Caco-2 (cell line): Measurements from ENCODE around the gene USP37. TPM values are rescaled to one million over a fixed set of nuclear protein-coding genes. Genes with fewer than 3 reads are reported as not detected.
A peak's percentile ranks its signal among the peaks of the same experiment; 100 is the strongest.

Source experiments
- BruUV-seq: library from RNA; stranded (reverse); fragments of 400-500 nt; replicated peaks from 2 replicates; lab custom pipeline; 2021; lab: Mats Ljungman, UMichigan
- CTCF ChIA-PET: fragments of 300-600 bp; sonication (Branson Sonifier 250); formaldehyde crosslinking; loops from one replicate; lab custom pipeline; 2022; ENCODE audit warnings: antibody characterized with exemption; lab: Charles Lee
- POLR2A ChIA-PET: fragments of 300-600 bp; sonication (Branson Sonifier 250); formaldehyde crosslinking; loops from one replicate; lab custom pipeline; 2022; ENCODE audit warnings: antibody characterized with exemption; lab: Charles Lee
- DNase-seq, 2 experiments: peaks; one replicate each; pipeline versions ENCODE4 v3.0.0 to v3.0.0-alpha.2; 2020 to 2022
- H3K27me3 ChIP-seq: replicated peaks from 2 replicates; pipeline ENCODE4 v1.6.0; 2011; ENCODE audit warnings: low read length; ENCODE audit not compliant: control insufficient read depth, insufficient read depth
- H3K36me3 ChIP-seq: 2 replicates; pipeline ENCODE4 v1.5.1; 2011; ENCODE audit warnings: low read length; ENCODE audit not compliant: control insufficient read depth, insufficient read depth
- H3K4me1 ChIP-seq: fragments of 250-450 bp; sonication (Bioruptor Pico); 2 replicates; pipeline ENCODE4 v1.5.1; 2020; ENCODE audit warnings: mild to moderate bottlenecking
- H3K4me3 ChIP-seq: 2 replicates; pipeline ENCODE4 v1.5.1; 2011; ENCODE audit warnings: low read depth, mild to moderate bottlenecking, control low read depth, low read length
- H3K9me3 ChIP-seq: fragments of 250-450 bp; sonication (Bioruptor Pico); 2 replicates; pipeline ENCODE4 v1.5.1; 2020; ENCODE audit warnings: mild to moderate bottlenecking, moderate library complexity
- H3K27ac Mint-ChIP-seq: one replicate; pipeline ENCODE4 v1.8.0; 2022; ENCODE audit warnings: mixed read lengths; ENCODE audit not compliant: unreplicated experiment
- H3K27me3 Mint-ChIP-seq: one replicate; pipeline ENCODE4 v1.8.0; 2022; ENCODE audit warnings: mixed read lengths; ENCODE audit not compliant: insufficient read depth, unreplicated experiment
- H3K36me3 Mint-ChIP-seq: one replicate; pipeline ENCODE4 v1.8.0; 2022; ENCODE audit warnings: mild to moderate bottlenecking, mixed read lengths; ENCODE audit not compliant: insufficient read depth, unreplicated experiment
- H3K4me1 Mint-ChIP-seq: one replicate; pipeline ENCODE4 v1.8.0; 2022; ENCODE audit warnings: low read depth, mixed read lengths; ENCODE audit not compliant: unreplicated experiment
- H3K4me3 Mint-ChIP-seq: one replicate; pipeline ENCODE4 v1.8.0; 2022; ENCODE audit warnings: mild to moderate bottlenecking, moderate library complexity, mixed read lengths; ENCODE audit not compliant: unreplicated experiment
- H3K9me3 Mint-ChIP-seq: one replicate; pipeline ENCODE4 v1.8.0; 2022; ENCODE audit warnings: mixed read lengths; ENCODE audit not compliant: unreplicated experiment
- intact Hi-C: fragments of 100-400 bp; cut with micrococcal nuclease; formaldehyde crosslinking; loops from one replicate; pipeline ENCODE4 v1.10.0; 2022; ENCODE audit not compliant: unreplicated experiment
- total RNA-seq: library from RNA; stranded (reverse); gene quantifications from 2 replicates; pipeline ENCODE4 v1.2.3, GENCODE V29; 2022
- TF ChIP-seq, protein P1 (sequence below), 2 experiments: fragments of 200-600 bp in 1 of 2; IDR thresholded peaks; 1 replicate in 1 of 2; 2 replicates in 1 of 2; pipeline versions ENCODE4 v1.5.1 to v1.8.0; 2011 to 2022; ENCODE audit warnings: antibody characterized with exemption in 1 of 2, control low read depth in 1 of 2, inconsistent platforms in 1 of 2, low read depth in 1 of 2, low read length in 1 of 2, mild to moderate bottlenecking in 1 of 2, moderate library complexity in 1 of 2; ENCODE audit not compliant: insufficient read depth in 1 of 2, severe bottlenecking in 1 of 2, unreplicated experiment in 1 of 2

The USP37 gene
- total RNA-seq, 1 experiment from 2014 or later = 22.2 TPM

DNA sequence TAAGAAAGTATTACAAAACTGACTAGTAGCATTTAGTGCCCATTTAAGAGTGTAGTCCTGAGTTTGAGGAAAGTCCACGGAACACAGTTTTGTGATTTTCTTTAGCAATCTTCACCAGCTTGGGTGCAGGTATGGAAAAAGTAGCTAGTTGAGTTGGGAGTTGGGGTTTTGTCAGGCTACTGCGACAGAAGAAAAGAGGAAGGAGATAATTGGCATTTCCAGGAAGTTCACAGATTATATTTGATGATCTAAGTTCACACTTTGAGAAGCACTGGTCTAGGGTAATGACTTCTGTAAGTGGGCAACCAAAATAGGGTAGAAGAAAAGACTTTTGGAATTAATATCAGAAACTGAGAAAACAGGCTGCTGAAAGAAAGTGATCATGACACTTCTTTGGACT is 97.1 kb downstream of the USP37 start:
- Mint-ChIP-seq H3K27ac (no peak overlapping the region), H3K36me3 (peaks cover 45% of the 10 kb centered on the region), H3K4me3 (no peak overlapping the region), H3K27me3 (no peaks in the 10 kb centered on the region), H3K4me1 (no peaks in the 10 kb centered on the region), H3K9me3 (no peaks in the 10 kb centered on the region)
- Histone ChIP-seq H3K36me3 (no peaks in the 10 kb centered on the region), H3K27me3 (no peaks in the 10 kb centered on the region), H3K4me3 (no peak overlapping the region), H3K9me3 (no peaks in the 10 kb centered on the region), H3K4me1 (no peaks in the 10 kb centered on the region)
- POLR2A ChIA-PET = no interaction called here
- CTCF ChIA-PET = no interaction called here
- DNase-seq = no peak
- BruUV-seq = no TSS peak
- TF ChIP-seq, protein P1, sequence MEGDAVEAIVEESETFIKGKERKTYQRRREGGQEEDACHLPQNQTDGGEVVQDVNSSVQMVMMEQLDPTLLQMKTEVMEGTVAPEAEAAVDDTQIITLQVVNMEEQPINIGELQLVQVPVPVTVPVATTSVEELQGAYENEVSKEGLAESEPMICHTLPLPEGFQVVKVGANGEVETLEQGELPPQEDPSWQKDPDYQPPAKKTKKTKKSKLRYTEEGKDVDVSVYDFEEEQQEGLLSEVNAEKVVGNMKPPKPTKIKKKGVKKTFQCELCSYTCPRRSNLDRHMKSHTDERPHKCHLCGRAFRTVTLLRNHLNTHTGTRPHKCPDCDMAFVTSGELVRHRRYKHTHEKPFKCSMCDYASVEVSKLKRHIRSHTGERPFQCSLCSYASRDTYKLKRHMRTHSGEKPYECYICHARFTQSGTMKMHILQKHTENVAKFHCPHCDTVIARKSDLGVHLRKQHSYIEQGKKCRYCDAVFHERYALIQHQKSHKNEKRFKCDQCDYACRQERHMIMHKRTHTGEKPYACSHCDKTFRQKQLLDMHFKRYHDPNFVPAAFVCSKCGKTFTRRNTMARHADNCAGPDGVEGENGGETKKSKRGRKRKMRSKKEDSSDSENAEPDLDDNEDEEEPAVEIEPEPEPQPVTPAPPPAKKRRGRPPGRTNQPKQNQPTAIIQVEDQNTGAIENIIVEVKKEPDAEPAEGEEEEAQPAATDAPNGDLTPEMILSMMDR (IDR thresholded peaks at IDR 0.05; ENCODE audit: insufficient read depth in 1 of 2, low read depth in 1 of 2, low read length in 1 of 2, severe bottlenecking in 1 of 2, unreplicated experiment in 1 of 2) = no peak
- intact Hi-C loops = no loop called here

DNA sequence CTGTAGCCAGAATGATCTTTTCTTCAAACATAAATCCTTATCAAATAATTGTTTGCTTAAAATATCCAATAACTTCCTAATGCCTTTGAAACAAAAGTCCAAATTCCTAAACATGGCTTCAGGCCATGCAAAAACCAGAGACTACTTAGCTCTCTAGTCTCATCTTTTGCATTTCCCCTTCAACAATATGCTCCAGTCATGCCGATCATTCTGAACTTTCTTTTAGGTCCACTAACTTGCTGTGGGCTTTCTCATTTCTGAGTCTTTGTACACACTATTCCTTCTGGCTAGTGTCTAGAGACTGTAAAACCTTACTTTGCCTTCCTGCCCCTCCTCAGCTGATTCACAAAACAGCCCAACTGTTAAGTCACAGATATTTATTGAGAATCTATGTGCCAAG is 97.7 kb downstream of the USP37 start:
- intact Hi-C loops = no loop called here
- H3K36me3 ChIP-seq = no peaks in the 10 kb centered on the region
- Mint-ChIP-seq H3K4me3 (no peak overlapping the region), H3K27me3 (no peaks in the 10 kb centered on the region), H3K4me1 (no peaks in the 10 kb centered on the region), H3K9me3 (no peaks in the 10 kb centered on the region), H3K36me3 (peaks cover 49% of the 10 kb centered on the region), H3K27ac (no peak overlapping the region)
- no peaks in the 10 kb centered on the region for H3K27me3 ChIP-seq
- no peaks in the 10 kb centered on the region for H3K4me1 ChIP-seq
- BruUV-seq = no TSS peak
- no peak for DNase-seq
- no peak overlapping the region for H3K4me3 ChIP-seq
- ChIA-PET CTCF (no interaction called here), POLR2A (no interaction called here)
- TF ChIP-seq, protein P1 (IDR thresholded peaks at IDR 0.05; ENCODE audit: insufficient read depth in 1 of 2, low read depth in 1 of 2, low read length in 1 of 2, severe bottlenecking in 1 of 2, unreplicated experiment in 1 of 2) = no peak
- H3K9me3 ChIP-seq = no peaks in the 10 kb centered on the region

DNA sequence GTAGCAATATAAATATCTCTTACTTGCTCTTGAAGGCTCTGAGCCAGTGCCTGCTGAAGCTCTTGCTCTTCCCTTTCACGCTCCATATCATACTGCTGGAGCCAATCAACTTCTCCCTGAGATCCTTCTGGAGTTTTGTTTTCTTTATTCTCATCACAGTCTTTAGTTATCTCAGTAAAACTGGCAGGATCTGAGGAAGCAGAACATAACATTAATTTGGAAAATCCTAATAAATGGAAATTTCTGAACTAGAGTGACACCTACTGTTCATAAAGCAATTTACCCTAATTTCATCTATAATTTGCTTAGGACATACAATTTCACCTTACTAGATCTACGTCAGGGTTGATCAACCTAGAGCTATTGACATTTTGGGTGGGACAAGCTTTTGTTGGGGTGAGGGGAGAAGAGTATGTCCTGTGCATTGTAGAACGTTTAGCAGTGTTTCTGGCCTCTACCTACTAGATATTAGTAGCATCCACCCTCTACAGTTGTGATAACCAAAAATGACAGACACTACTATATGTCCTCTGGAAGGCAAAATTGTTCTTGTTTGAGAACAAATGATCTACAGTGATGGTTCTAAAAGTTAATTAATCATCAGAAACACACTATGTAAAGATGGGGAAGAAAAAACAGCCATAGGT is 102.0 kb downstream of the USP37 start:
- intact Hi-C loops = loop anchor here (1.0 to 5.0 kb wide), 4 partner anchors 21 to 194 kb away; no protein-coding TSS in a partner anchor
- no peaks in the 10 kb centered on the region for H3K9me3 Mint-ChIP-seq
- H3K36me3 Mint-ChIP-seq = peaks cover 51% of the 10 kb centered on the region
- no peak overlapping the region for H3K4me3 Mint-ChIP-seq
- Histone ChIP-seq H3K4me3 (no peak overlapping the region), H3K9me3 (no peaks in the 10 kb centered on the region), H3K27me3 (no peaks in the 10 kb centered on the region), H3K36me3 (peaks cover 1% of the 10 kb centered on the region; the same call in 1 of the 2 replicates), H3K4me1 (no peaks in the 10 kb centered on the region)
- H3K27ac Mint-ChIP-seq = no peak overlapping the region
- TF ChIP-seq, protein P1 (IDR thresholded peaks at IDR 0.05; ENCODE audit: insufficient read depth in 1 of 2, low read depth in 1 of 2, low read length in 1 of 2, severe bottlenecking in 1 of 2, unreplicated experiment in 1 of 2) = peak; percentile 21 to 52
- ChIA-PET CTCF (interaction anchor here (0.7 to 1.3 kb wide), 6 partner anchors 47 to 195 kb away, joined by 3 to 6 read pairs (median 4); partner anchors contain the start of gene VIL1), POLR2A (no interaction called here)
- no peak for DNase-seq
- no peaks in the 10 kb centered on the region for H3K27me3 Mint-ChIP-seq
- BruUV-seq = no TSS peak
- H3K4me1 Mint-ChIP-seq = no peaks in the 10 kb centered on the region
